H4 (cell line): ENCODE data around the gene PTGS1. TPM values are rescaled to one million over a fixed set of nuclear protein-coding genes. Genes with fewer than 3 reads are reported as not detected.
A peak's percentile ranks its signal among the peaks of the same experiment; 100 is the strongest.
"Not testable (repeated sequence)": the region's sequence is repeated elsewhere in the genome, so short reads cannot be mapped to it uniquely, and the experiment has no call there.

Source experiments
- DNase-seq: peaks from one replicate; pipeline ENCODE4 v3.0.0-alpha.2; 2015; ENCODE audit warnings: low spot score
- total RNA-seq: library from RNA; depleted of rRNA; stranded (reverse); fragments of >200 nt; shearing (Covaris generic); gene quantifications from 2 replicates; pipeline ENCODE4 v1.2.3, GENCODE V29; 2014

Gene PTGS1
- total RNA-seq, 1 experiment from 2014 or later: 0.74 TPM

DNA sequence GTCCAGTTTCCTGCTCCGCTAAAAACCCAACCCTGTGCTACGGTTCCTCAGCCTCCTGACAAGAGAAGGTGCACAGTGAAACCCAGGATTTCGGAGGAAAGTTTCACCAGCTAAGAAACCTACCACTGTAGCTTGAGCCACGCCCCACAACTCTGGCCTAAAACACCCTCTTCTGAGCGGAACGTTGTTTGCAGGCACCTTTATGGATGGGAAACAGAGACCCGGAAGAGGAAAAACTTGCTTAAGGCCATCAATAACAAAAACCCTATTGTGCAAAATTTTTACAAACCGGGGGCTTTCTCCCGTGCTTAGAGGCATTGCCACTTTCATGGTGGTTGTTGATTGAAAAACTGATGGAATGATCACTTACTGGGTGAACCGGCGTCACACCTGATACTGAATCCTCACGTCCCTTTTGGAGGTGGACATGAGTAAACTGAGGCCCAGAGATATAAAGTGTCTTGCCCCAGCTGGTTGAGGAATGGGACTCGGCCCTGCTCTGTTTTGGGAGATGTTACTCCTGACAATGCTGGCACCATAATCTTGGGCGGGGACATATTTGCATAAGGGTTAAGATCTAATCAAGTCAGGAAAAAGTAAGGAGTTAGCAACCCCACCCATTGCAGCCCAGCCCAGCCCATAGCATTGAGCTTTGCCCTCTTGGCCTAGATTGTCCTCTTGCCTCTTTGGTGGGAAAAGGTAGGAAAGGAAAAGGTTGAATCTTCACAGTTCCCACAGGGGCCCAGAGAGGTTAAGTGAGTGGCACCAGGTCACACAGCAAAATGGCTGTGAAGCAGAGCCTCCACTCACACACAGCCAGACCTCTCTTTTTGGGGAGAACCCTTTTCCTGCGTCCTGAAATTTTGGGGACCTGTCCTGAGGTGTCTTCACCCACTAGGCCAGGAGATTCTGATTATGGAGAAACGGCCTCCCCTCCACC, 23.2 kb upstream of the PTGS1 start:
- DNase-seq: no peak

DNA sequence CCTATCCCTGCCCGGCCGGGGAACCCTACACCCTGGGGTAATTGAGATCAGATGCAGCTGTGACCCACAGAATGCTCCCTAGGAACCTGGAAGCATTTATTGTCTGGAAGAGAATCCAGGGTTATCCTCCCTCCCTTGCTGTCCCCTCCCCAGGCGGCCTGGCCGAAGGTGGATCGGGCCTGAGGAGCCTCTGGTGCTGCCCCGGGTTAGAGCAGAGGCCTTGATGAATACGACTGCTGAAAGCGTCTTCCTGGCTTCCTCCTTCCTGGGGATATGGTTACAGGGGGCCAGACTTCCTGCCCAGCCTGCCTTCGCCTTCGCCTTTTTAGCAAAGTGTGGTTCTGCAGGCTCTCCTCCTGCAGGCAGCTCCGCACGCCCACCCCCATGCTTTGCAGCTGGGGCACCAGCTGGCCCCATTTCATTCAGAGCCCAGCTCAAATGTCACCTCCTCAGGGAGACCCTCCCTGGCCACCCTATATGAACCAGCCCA, 22.5 kb upstream of the PTGS1 start:
- no peak for DNase-seq

DNA sequence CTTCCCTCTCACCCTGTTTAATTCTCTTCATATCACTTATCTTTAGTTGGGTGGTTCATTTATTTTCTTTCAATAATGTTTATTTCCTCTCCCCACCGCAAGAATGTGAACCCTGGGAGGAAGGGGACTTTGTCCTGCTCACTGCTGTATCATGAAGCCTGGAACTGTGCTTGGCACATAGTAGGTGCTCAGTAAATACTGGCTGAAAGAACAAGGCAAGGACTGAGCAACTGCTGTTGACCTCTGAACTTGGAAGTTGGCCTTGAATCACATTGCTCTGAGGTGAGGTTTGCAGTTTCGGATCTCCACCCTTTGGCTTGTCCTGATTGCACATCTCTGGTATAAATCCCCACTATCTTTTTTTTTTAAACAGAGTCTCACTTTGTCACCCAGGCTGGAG, 22.0 kb upstream of the PTGS1 start:
- DNase-seq: no peak

DNA sequence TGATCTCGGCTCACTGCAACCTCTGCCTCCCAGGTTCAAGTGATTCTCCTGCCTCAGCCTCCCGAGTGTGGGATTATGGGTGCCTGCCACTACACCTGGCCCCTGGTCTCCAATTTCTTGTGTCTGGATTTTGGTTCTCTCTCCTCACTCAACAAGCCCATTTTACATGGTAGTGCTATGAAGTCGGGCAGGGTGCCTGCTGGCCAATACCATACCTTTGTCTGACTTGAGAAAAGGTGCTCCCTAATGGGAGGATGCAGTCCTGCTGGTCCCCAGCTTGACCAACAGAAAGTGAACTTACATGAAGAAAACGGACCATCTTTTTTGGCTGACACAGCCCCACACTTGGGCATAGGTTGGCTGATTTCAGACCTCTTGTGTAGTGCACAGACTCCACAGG, 21.6 kb upstream of the PTGS1 start:
- DNase-seq: no peak

DNA sequence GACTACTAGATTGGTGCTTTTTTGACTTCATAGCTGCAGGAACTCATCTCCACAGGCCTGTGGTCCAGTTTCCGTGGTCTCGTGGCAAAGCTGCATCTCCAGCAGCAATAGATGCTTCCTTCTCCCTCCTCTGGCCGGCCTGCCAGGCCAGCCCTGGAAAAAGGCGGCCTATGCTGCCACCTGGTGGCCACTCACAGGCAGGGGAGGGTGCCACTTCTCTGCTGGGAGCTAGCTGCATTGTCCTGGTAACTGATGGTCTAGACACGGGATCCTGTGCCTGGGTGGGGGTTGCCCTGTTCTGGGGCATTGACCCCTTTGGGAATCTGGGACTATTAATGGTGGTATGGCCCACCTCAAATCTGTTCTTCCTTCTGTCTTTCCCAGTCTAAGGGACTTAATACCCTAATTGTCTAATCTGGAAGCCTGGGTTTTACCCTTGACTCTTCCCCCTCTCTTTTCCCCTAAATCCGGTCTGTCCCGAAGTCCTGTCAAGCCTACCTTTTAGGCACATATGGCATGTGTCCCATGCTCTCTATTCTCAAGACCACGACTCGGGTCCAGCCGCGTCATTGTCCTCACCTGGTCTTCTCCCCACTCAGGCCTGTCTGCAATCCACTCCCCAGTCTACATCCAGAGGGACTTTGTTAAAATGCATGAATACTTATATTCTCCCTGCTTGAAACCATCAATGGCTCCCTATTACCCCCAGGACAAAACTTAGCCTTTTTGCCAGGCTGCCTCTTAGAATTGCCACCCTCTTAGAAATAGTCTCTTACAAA, 20.1 kb upstream of the PTGS1 start:
- DNase-seq: peak; percentile 66

DNA sequence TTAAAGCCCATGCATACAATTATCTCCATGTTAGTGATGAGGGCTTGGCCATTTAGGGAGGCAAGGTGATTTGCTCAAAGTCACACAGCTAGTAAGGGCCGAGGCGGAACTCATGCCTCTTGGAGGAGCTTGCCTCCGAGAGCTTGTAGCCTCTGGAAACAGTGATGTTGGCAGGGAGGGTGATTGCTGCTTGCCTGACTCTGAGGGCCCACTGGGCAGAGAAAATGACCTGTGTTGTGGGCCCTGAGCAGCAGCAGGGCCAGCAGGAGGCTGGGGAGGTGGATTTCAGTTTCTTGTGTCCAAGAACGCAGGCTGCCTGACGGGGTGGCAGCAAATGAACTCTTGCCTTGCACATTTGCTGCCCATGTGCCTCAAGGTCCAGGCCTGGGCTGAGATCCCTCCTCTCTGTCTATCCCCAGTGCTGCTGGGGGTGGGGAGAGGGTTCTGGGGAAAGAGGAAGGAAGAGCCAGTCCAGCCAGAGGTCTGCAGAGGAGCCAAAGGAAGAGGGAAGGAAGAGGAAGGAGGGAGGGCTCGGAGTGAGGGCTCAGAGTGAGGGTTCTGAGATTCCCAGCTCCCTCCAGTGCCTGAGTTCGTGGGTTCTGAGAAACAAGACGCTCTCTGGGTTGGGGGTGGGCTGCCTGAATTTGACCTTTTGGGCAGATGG, 16.2 kb upstream of the PTGS1 start:
- no peak for DNase-seq

DNA sequence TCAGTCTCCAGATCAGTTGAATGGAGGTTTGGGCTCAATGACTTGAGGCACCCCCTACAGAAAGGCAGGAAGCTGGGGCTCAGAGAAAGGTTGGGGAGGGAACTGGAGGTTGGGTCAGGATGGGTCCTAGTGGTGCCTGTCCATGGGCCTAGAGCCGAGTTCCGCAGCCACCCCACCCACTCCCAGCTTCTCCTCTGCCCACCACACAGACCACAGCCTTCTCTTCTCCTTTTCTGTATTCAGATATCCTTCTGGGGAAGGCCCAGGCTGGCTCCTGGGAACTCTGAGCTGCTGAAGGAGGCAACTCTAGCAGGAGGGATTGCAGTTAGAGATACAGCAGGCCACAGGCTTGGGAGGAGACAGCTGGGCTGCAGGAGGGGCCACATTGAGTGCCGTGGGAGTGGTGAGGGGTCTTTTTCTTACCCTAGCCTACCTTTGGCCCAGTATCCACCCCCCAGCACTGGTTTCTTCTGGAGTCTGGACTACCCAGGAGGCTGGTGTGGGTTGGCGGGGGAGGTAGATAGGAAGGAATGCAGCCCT, 15.4 kb upstream of the PTGS1 start:
- no peak for DNase-seq

DNA sequence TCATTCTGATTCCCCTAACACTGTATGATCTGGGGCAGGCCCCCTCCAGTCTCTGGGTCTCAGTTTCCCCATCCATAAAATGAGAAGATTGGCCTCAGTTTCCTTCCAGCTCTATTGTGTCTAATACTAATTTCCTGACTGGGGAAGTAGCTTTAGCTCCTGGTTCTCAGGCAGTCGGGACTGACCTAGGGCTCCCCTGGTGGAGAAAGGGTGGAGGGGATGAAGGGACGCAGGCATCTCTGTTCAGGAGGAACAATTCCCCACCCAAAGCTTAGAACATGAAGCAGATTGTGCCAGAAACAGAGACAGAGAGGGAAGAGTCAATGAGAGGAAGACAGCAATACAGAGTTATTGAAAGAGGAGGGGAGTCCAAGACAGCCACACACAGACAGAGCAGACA, 14.2 kb upstream of the PTGS1 start:
- DNase-seq: no peak

DNA sequence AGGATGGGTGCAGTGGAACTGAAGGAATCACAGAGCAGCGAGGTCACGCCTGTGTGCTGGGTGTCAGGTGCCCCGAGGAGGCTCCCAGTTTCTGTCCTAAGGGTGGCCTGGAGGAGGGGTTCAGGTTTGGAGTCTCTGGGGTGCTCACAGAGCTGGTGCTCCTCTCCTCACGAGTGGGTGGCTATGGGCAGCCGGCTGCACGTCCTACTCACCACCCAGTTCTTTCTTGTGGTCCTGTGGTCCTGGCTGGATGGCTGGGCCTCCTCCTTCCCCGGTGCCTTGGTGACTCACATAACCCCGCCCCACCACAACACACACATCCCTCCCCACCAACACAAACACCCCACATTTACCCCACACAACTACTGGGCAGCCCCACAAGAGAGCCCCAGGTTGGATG, 9.9 kb upstream of the PTGS1 start:
- no peak for DNase-seq

DNA sequence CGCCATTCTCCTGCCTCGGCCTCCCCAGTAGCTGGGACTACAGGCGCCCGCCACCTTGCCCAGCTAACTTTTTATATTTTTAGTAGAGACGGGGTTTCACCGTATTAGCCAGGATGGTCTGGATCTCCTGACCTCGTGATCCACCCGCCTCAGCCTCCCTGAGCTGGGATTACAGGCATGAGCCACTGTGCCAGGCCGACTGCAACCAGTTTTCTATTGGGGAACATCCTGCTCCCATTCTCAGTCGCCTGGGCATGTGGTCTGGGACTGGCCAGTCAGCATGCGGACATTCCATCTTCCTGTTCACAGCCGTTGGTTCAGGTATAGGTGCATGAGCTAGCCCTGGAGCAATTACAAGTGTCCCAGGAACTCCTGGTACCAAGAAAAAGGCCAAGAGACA, 7.7 kb upstream of the PTGS1 start:
- DNase-seq: not testable (repeated sequence)

DNA sequence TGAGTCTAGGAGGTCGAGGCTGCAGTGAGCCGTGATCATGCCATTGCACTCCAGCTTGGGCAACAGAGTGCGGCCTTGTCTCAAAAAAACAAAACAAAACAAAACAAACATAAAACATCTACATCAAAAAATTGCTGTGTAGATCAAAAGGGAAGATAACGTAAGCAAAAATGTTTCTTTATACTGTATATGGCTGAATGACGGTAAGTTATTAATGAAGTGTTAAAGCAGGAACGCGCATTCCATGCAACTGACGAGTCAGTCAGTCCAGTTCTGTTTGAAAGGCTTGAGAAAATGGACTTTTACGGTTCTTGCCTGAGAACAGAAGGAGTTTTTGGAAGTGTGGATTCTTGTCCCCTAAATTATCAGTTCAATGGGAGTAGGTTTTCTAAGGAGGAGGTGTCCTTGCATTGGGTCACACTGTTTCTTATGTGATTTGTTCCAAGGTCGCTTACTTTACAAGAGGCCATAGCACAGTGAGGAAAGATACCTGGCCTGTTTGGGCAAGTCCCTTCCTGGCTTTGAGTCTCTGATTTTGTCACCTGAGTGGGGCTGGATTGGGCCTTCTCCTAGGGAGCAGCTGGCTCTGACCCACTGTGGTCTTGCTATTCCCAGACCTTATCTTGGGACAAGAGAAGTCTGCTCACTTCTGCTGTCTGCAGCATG, 6.6 kb upstream of the PTGS1 start:
- no peak for DNase-seq

DNA sequence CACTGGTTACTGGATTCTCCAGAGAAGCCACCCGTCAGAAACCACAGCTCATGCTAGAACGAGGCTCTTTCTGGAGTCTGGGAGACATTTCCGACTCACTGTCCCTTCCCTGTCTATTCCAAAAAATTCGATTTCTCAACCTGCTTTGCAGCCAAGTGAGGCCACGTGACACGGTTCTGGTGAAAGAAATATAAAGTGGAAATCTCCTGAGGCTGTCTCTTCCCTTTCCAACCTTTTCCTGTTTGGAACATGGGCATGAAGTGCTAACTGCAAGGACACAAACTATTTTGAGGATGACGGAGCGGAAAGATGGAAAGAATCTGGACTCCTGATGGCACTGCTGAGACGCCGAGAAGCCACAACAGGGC, 6.1 kb upstream of the PTGS1 start:
- no peak for DNase-seq

DNA sequence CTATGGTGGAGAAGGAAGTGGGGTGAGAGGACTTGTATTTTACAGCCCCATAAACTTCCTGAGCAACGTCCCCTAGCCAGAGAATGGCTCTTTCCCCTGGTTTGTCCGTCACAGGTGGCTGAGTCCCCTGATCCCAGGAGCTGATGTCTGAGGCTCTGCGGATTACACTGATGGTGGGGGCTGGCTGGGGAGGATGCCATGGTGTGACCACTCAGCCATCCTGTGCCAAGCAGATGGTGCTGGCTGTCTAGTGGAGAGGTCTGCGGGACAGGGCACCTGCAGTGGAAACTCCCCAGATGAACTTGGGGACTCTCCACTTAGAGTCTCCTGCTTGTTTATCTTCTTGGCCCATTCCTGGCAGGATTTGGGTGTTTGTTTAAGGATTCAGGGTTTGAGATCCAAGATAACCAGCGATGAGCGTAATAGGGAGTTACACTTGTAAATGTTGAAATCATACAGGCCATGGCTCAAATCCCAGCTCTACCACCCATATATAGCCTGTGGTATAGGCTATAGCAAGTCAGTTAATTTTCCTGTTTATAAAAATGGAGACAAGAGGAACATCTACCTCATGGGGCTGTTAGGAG, 4.7 kb upstream of the PTGS1 start:
- DNase-seq: no peak

DNA sequence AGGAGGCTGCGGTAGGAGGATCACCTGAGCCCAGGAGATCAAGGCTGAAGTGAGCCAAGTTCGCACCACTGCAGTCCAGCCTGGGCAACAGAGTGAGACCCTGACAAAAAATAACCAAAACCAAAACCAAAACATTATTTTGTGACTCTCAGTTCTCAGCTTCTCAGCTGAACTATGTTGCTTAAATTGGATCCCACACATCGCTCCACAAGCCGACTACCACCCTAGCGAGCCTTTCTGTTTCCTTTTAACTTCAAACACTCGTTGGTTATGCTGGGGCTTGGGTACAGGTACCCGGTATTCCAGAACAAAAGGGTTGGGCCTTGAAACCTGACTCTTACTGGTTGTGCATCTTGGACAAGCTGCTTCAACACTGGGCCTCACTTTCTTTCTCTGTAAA, 3.8 kb upstream of the PTGS1 start:
- no peak for DNase-seq

DNA sequence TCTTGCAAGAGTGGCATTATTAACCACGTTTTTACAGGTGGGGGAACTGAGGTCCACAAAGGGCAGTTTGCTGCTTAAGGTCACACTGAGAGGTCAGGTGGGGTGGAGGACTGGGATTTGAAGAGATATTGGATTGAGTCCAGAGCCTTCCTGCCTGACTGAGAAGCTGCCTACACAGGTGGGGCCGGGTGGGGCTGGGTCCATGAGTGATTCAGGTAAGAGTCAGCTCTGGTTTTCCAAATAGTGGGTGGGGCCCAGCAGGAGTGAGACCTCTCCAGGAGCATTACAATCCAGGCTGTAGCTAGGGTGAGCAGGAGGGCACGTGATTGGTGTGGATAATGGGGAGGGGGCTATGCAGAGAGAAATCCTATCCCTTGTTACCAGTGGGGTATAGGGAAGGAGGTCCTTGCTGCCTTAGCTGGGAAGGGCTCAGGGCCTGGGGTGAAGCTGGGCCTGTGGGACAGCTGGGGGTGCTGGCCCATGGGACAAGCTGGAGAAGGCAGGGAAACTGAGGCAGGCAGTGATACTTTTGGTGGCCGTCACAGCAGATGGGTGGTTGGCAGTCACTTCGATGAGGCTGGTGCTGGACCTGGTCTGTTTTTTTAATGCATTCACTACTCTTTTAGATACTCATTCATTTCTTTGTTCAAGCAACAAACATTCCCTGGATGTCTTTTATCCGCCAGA, 2.9 kb upstream of the PTGS1 start:
- no peak for DNase-seq

DNA sequence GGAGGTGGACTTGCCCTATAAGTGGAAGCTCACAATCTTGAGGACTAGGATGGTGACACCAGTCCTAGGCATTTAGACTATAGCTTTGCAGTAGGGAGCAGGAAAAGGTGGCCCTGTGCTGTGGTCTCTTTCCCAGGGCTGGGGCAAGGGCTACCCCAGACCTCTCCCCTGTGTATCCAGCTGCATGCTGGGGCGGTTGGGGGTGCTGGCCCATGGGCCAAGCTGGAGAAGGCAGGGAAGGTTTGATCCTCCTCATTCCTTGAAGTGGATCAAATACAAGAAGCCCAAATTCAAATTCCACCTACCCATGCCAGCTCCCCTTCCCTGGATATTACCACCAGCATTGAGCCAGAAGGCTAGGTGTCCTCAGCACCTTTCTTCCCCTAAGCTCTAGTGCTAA, 2.2 kb upstream of the PTGS1 start:
- DNase-seq: no peak

DNA sequence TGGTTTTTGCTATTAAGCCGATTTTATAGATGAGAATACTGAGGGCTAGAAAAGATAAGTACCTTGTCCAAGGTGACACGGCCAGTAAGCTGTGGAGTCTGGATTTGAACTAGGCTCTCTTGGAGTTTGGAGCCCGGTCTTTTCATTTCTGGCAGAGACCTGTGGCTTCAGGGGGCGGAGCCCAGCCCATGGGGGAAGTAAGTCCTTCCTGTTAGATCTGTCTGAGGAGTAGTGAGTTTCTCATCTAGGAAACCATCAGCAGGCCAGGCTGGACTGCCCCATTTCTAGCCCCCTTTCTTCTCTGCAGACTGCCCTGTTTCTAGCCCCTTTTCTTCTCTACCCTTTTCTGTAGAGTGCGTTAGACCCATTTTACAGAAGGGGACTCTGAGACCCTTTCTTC, 521 bp upstream of the PTGS1 start:
- DNase-seq: no peak

DNA sequence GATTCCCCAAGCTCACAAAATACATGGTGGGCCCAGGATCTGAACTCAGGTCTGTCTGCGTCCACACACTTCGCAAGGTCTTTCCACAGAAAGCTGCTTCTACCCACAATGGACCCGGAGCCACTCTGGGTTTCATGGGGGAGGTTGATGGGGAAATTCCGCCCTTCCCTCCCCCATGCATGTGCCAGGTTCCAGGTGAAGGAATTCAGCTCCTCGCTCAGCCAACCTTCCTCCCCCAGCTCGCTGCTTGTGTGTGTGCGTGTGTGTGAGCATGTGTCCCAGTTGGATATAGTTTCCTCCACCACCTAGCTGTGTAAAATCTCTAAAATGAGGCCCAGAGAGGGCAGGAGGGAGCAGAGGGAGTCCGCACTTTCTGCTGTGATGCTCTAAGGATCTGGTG, 1.0 kb downstream of the PTGS1 start:
- DNase-seq: no peak

DNA sequence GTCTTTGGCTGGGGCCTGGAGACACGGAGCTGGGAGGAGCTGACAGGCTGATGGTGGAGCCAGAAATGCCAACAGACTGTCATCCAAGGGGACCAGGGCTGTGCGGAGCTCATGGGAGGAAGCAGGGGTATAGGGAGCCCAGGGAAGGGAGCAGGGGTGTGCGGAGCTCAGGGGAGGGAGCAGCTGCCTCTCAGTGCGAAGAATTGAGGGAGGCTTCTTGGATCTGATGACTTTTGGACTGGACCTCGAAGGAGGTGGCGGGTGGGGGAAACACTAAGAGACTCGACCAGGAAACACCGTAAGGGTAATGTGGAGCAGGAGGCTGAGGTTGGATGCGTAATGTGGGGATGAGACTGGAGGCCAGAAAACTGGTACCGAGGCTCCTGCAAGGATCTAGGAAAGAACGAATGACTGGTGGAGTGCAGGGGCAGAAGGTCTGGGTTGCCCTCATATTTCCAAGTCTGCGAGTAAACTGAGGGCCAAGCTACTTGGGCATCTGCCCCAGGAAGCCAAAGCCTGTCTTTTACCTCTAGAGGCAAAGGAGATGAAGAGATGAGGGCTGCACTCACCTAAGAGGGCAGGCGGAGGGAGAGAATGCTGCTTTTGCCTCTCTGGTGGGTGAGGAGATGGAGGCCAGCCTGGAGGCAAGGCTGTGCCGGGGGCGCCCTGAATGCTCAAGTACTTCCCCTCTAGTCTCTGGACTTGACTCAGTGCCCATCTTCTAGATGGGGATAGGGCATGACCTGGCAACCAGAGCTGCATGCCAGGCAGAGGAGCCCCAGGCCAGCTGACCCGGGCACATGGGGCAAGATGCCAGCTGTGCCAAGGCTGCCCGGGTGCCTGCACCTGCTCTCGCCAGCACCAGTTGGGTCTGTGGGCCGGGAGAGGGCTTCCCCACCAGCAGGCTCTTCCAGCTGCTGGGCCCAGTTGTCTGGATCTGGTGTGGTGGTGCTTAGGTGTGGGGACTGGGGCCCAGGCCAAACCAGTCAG, 2.3 kb downstream of the PTGS1 start:
- no peak for DNase-seq
